Measurements from ENCODE around the gene FOLR2.

GRCh38 chr11:72223615-72224563 lies 7.3 kb downstream of the FOLR2 start:
- TF ChIP-seq CTCF (IDR thresholded peaks at IDR 0.05), result no peak
- no peak for TF ChIP-seq EZH2phosphoT487 (IDR thresholded peaks at IDR 0.05; ENCODE audit: borderline replicate concordance, low read depth)
- TF ChIP-seq JUND (IDR thresholded peaks at IDR 0.05), result no peak
- no peak for TF ChIP-seq RFX5 (IDR thresholded peaks at IDR 0.05; ENCODE audit: low read length)
- no peak for TF ChIP-seq SIN3A (IDR thresholded peaks at IDR 0.05; ENCODE audit: borderline replicate concordance, low read depth, low read length)
- peak; percentile 31; the same call in 1 of the 2 replicates for TF ChIP-seq TAF1 (IDR thresholded peaks at IDR 0.05; ENCODE audit: borderline replicate concordance, low read depth, low read length)
- TF ChIP-seq USF1 (IDR thresholded peaks at IDR 0.05; ENCODE audit: borderline replicate concordance, low read depth), result no peak
- TF ChIP-seq POLR2AphosphoS5 (IDR thresholded peaks at IDR 0.05; ENCODE audit: low read depth, low read length), result no peak

Data from SK-N-SH (cell line).